HCEC 1CT (cell line): Measurements from ENCODE around the gene TRAPPC13.
"Not testable (repeated sequence)": the region's sequence is repeated elsewhere in the genome, so short reads cannot be mapped to it uniquely, and the experiment has no call there.

Experiments
- DNase-seq: peaks from one replicate; pipeline ENCODE4 v3.0.0-alpha.2; 2017

TRAPPC13 gene, protein sequence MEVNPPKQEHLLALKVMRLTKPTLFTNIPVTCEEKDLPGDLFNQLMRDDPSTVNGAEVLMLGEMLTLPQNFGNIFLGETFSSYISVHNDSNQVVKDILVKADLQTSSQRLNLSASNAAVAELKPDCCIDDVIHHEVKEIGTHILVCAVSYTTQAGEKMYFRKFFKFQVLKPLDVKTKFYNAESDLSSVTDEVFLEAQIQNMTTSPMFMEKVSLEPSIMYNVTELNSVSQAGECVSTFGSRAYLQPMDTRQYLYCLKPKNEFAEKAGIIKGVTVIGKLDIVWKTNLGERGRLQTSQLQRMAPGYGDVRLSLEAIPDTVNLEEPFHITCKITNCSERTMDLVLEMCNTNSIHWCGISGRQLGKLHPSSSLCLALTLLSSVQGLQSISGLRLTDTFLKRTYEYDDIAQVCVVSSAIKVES

GRCh38 chr5:65624571-65625555 lies at the start of gene TRAPPC13, which contains the start of gene SHLD3:
Gene TRAPPC13 (plus strand): TSS chr5:65625027. CDS start chr5:65625061, 34 bp downstream.
Gene SHLD3 (plus strand): TSS chr5:65625027. CDS start chr5:65629588, 4,561 bp downstream.
- DNase-seq = peak; percentile 91

- DNase-seq = no peak
Measured at GRCh38 chr5:65577141-65577540, 47.7 kb upstream of the TRAPPC13 start.

DNA sequence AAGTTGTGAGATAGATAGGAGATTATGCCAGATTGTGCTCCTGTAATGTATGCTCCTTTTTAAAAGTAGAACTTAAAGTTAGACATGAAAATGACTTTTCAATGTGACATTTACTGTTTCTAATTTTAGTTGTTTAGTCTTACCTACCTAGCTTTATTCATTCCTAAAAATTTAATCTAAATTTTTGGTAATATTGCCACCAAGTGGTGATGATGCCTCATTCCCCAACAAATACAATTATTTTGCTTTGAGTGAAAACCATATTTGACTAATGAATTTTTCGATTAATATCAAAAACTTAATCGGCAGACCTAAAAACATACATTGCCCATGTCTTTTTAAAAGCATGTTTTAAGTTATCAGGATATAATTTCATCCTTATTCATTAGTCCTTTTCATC lies 36.1 kb upstream of the TRAPPC13 start:
- DNase-seq = no peak

- not testable (repeated sequence) for DNase-seq
Measured at GRCh38 chr5:65601761-65602160, 23.1 kb upstream of the TRAPPC13 start.

GRCh38 chr5:65611524-65611923 lies 13.3 kb upstream of the TRAPPC13 start:
- no peak for DNase-seq

GRCh38 chr5:65612298-65612907 lies 12.4 kb upstream of the TRAPPC13 start:
- DNase-seq = no peak

DNA sequence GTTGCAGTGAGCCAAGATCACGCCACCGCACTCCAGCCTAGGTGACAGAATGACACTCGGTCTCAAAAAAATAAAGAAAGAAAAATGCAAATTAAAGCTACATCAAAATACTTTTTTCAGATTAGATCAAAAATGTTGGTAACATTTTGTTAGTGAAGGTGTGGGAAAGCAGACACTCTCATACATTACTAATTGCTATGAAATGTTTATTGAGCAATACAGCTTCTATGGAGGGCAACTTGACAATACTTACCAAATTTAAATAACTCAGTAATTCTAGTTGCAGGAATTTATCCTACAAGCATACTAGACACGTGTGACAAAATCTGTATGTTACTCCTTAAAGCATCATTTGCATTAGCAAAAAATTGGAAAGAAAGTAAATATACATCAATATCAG lies 4.8 kb upstream of the TRAPPC13 start:
- DNase-seq = peak; percentile 50

- DNase-seq = not testable (repeated sequence)
Measured at GRCh38 chr5:65621961-65622360, 2.9 kb upstream of the TRAPPC13 start.

DNA sequence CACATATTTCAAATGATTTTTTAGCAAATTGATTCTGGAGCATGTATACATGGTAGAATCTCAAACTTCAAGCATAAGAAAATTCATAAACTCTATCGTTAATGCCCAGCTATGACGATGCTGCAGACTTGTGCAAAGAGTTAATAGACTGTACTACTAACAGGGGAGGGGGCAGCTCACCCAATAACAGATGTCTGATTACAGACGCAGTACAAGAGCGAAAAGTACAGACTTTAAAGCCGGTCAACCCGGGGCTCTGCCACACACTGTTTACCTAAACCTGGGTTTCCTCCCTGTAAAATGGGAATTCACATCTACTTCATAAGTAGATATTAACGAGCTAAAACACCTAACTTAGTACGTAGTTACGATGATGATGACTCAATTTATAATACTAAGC lies 1.3 kb upstream of the TRAPPC13 start:
- peak; percentile 4 for DNase-seq

- peak; percentile 95 for DNase-seq
Measured at GRCh38 chr5:65624025-65624570, 729 bp upstream of the TRAPPC13 start, which contains the start of gene TRIM23. Gene TRIM23 (minus strand): TSS chr5:65624333. CDS start chr5:65624274, 59 bp downstream.

DNA sequence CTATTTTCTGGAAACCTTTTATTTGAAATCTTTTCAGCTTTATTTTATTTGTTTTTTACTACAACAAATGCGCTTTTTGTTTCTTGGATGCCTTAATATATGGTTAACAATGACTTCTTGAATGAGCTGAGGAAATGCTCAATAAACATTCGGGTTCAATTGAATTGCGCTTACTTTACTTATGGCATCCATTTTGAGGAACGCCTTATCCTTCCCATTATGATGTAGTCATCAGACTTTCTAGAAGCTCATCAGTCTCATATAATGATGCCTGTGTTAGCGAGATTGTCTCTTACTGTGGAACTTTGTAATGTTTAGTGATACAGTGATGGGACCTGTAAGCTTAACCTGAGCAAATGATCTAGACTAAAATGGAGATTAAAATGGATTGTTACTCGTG lies 916 bp downstream of the TRAPPC13 start:
- no peak for DNase-seq

DNA sequence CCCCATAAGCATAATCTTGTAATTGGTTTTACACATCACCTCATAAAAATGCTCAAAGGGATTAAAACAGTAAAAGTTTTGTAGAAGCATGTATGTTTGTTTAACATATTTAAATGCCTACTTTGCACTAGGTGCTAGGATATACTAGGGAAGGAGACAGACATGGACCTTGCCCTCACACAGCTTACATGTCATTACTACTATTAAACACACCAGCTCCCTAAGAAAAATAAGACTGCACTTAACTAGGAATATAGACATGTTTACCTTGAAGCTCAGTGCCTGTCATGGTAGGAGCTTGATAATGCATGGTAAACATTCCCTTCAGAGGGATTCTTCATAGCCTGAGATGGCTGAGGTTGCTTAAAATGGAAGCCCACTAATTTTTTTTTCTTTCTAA lies 6.2 kb downstream of the TRAPPC13 start:
- DNase-seq = no peak

DNA sequence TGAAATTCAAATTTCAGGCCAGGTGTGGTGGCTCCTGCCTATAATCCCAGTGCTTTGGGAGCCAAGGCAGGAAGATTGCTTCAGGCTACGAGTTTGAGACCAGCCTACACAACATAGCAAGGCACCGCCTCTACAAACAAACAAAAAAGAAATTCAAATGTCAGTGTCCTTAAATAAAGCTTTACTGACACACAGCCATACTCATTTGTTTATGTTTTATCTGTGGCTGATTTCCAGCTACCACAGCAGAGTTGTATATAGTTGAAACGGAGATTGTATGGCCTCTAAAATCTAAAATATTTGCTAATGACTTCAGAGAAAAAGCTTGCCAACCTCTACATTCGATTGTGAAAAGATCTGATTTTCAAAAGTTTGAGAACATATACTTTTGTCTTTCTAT lies 15.4 kb downstream of the TRAPPC13 start:
- DNase-seq = no peak

DNA sequence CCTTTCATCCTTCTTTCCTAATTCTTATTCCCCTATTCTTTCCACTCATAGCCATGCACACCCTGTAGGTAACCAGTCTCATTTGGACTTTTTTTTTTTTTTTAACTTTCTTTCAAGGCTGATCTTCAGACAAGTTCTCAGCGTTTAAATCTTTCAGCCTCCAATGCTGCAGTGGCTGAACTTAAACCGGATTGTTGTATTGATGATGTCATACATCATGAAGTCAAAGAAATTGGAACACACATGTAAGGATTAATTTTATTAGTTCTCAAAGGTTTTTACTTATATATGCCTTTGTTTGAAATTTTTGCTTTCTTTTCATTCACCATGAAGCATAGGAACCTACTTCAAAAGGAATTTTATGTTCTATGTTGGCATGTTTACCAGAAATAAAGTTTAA lies 22.1 kb downstream of the TRAPPC13 start:
- no peak for DNase-seq

DNA sequence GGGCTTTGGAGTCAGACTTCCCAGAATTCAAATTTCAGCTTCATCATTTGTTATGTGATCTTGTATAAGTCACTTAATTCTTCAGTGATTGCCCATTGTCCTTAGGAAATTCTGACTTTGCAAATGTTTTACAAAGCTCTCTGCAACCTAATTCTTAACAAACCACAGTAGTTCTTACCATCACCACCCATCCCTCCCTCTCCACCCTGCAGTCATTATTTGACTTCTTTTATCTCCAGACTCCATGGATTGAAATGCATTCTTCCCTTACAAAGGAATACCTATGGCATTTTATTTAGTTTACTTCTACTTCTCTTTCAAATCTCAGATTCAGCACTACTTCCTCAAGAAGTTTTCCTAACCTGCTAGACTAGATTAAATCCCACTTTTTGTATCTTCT lies 23.1 kb downstream of the TRAPPC13 start:
- DNase-seq = no peak

DNA sequence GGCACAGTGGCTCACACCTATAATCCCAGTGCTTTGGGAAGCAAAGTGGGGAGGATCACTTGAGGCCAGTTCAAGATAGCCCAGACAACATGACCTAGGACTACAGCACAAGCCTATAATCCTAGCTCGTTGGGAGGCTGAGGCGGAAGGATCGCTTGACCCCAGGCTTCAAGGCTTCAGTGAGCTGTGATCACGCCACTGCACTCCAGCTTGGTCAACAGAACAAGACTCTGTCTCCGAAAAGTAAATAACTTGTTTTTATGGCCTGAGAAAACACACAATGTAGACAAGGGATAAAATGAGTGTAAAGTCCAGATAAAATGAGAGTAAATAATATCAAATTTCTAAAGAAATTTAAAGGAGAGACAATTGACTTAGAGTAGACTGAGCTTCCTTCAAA lies 26.3 kb downstream of the TRAPPC13 start:
- DNase-seq = no peak

DNA sequence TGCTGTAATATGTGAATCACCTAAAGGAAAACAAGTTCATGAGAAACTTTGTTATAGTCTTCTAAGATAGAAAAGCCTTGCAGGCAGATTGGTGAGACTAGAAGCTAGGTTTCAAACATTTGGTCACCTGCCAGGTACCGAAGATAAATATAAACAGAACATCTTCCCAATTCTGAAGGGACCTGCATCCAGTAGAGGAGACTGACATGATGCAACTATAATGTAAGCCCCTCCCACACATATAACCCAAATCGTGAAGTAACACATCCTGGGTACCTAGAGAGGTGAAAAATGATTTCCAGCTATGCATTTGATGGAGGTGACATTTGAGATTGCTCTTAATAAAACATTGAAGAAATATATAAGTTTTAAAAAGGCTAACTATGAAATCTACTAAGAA lies 29.9 kb downstream of the TRAPPC13 start:
- DNase-seq = no peak

- DNase-seq = peak; percentile 29
Measured at GRCh38 chr5:65663804-65664521, 39.1 kb downstream of the TRAPPC13 start.

DNA sequence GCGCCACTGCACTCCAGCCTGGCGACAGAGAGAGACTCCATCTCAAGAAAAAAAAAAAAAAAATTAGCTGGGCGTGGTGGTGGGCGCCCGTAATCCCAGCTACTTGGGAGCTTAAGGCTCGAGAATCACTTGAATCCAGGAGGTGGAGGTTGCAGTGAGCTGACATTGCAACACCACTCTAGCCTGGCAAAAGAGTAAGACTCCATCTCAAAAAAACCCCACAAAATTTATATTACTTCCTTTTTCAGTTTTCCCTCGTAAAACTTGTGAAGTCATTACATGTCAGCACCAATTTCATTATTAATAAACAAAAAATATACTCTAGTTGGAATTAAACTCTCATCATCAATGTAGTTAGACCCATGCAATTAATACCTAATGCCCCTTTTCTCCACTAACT lies 43.9 kb downstream of the TRAPPC13 start:
- no peak for DNase-seq

GRCh38 chr5:65672796-65673195 lies 48.0 kb downstream of the TRAPPC13 start:
- peak; percentile 85 for DNase-seq

DNA sequence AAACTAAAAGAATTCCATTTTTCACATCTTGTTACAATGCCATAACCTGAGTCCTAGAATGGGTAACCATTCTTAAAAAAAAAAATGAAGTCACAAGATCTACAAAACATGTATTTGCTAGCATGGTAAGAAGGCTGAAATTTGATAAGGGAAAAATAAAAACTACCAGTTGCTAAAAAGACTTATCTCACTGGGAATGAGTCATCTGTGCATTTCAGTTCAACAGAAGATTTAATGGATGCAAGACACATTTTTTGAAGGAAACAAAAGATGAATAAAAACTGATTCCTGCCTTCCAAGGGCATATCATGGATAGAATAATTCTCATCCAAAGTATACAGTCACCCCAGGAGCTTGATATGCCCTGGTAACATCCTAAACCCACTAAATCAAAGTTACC lies 49.9 kb downstream of the TRAPPC13 start:
- no peak for DNase-seq

DNA sequence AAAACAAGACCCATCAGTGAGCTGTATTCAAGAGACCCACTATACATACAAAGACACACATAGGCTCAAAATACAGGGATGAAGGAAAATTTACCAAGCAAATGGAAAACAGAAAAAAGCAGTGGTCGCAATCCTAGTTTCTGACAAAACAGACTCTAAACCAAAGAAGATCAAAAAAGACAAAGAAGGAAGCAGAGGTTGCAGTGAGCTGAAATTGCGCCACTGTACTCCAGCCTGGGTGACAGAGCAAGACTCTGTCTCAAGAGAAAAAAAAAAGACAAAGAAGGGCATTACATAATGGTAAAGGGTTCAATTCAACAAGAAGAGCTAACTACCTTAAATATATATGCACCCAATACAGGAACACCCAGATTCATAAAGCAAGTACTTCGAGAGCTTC lies 51.2 kb downstream of the TRAPPC13 start:
- DNase-seq = not testable (repeated sequence)
